Left lung (tissue), 10 donors: ENCODE measurements around the gene KLHL21. TPM values are rescaled to one million over a fixed set of nuclear protein-coding genes. Genes with fewer than 3 reads are reported as not detected.

ENCODE experiments used
- ATAC-seq: fragments of 200-7000 bp; cut with Tn5 transposase; one replicate; pipeline ENCODE4 v1.9.1; 2020; ENCODE audit warnings: moderate library complexity
- DNase-seq, 4 donors: peaks; one replicate each; pipeline ENCODE4 v3.0.0-alpha.2; 2013 to 2020
- H3K27ac ChIP-seq, 2 donors: fragments of 200-600 bp; sonication (generic) in 1 of 2; one replicate each; pipeline versions ENCODE4 v1.5.0 to v1.8.0; 2020 to 2021
- H3K27me3 ChIP-seq, 2 donors: fragments of 200-600 bp; sonication (generic) in 1 of 2; one replicate each; pipeline versions ENCODE4 v1.5.0 to v1.8.0; 2020 to 2021
- H3K36me3 ChIP-seq, 2 donors: fragments of 200-600 bp; sonication (generic) in 1 of 2; one replicate each; pipeline versions ENCODE4 v1.5.0 to v1.8.0; 2020 to 2021
- H3K4me1 ChIP-seq, 2 donors: fragments of 200-600 bp; one replicate each; pipeline ENCODE4 v1.8.0; 2021
- H3K4me3 ChIP-seq, 2 donors: fragments of 200-600 bp; sonication (generic) in 1 of 2; one replicate each; pipeline versions ENCODE4 v1.5.0 to v1.8.0; 2020 to 2021; ENCODE audit warnings: mild to moderate bottlenecking in 1 of 2
- H3K9me3 ChIP-seq, 2 donors: fragments of 200-600 bp; sonication (generic) in 1 of 2; one replicate each; pipeline versions ENCODE4 v1.5.0 to v1.8.0; 2020 to 2021
- intact Hi-C, 2 donors: fragments of 100-400 bp; cut with DNase I; formaldehyde crosslinking; loops; one replicate each; pipeline versions ENCODE4 v1.11.2 to v1.14.2; 2022
- polyA plus RNA-seq, 6 donors: library from polyadenylated mRNA; unstranded; fragments of 120-200 nt; gene quantifications; one replicate each; pipeline ENCODE4 v1.2.1, GENCODE V29; 2013; ENCODE audit not compliant: insufficient read length in 6 of 6
- total RNA-seq, 2 donors: library from RNA; stranded (reverse); fragmentation: NEBNext Ultra II Directional; extraction: Animal tissue kit (Norgen Biotek cat#: 25700); gene quantifications; one replicate each; pipeline ENCODE4 v1.2.1, GENCODE V29; 2021
- TF ChIP-seq, protein P1 (sequence below), 2 donors: fragments of 200-600 bp; sonication (generic) in 1 of 2; IDR thresholded peaks; one replicate each; pipeline versions ENCODE4 v1.5.0 to v1.8.0; 2021; ENCODE audit warnings: antibody characterized with exemption in 2 of 2
- donor health status: DM: no; HTN: yes; CAD: no.
- donor health status: DM: no; HTN: no; CAD: no.

KLHL21 gene
- total and polyA plus RNA-seq, 8 donors = 11.0 to 29.2 (median 13.7) TPM

GRCh38 chr1:6630027-6630426 is 27.4 kb upstream of the KLHL21 start:
- H3K9me3 ChIP-seq = no peaks in the 10 kb centered on the region
- no peak overlapping the region for H3K4me3 ChIP-seq
- ATAC-seq = no peak
- H3K36me3 ChIP-seq = peaks cover 3 to 75% of the 10 kb centered on the region in 2 donors
- DNase-seq = no peak
- peaks cover 7 to 19% of the 10 kb centered on the region in 2 donors for H3K4me1 ChIP-seq
- no peak overlapping the region for H3K27ac ChIP-seq
- H3K27me3 ChIP-seq = no peaks in the 10 kb centered on the region
- TF ChIP-seq, protein P1, sequence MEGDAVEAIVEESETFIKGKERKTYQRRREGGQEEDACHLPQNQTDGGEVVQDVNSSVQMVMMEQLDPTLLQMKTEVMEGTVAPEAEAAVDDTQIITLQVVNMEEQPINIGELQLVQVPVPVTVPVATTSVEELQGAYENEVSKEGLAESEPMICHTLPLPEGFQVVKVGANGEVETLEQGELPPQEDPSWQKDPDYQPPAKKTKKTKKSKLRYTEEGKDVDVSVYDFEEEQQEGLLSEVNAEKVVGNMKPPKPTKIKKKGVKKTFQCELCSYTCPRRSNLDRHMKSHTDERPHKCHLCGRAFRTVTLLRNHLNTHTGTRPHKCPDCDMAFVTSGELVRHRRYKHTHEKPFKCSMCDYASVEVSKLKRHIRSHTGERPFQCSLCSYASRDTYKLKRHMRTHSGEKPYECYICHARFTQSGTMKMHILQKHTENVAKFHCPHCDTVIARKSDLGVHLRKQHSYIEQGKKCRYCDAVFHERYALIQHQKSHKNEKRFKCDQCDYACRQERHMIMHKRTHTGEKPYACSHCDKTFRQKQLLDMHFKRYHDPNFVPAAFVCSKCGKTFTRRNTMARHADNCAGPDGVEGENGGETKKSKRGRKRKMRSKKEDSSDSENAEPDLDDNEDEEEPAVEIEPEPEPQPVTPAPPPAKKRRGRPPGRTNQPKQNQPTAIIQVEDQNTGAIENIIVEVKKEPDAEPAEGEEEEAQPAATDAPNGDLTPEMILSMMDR (IDR thresholded peaks at IDR 0.05) = no peak
- intact Hi-C loops = loop anchor here in 1 of 2 donors (10.0 kb wide), 1 partner anchor 145 kb away; no protein-coding TSS in a partner anchor

- Histone ChIP-seq H3K27ac (no peak overlapping the region), H3K36me3 (peaks cover 3 to 65% of the 10 kb centered on the region in 2 donors), H3K9me3 (no peaks in the 10 kb centered on the region), H3K4me3 (no peak overlapping the region), H3K27me3 (no peaks in the 10 kb centered on the region), H3K4me1 (peaks cover 7 to 27% of the 10 kb centered on the region in 2 donors)
- TF ChIP-seq, protein P1 (IDR thresholded peaks at IDR 0.05) = no peak
- DNase-seq (no peak), ATAC-seq (no peak)
- intact Hi-C loops = no loop called here
These were observed 26.4 kb upstream of the KLHL21 start for GRCh38 chr1:6628971-6629479.

GRCh38 chr1:6627841-6628545 is 25.3 kb upstream of the KLHL21 start:
- no peaks in the 10 kb centered on the region for H3K9me3 ChIP-seq
- peaks cover 0 to 60% of the 10 kb centered on the region in 2 donors for H3K36me3 ChIP-seq
- H3K4me1 ChIP-seq = peaks cover 7 to 27% of the 10 kb centered on the region in 2 donors
- H3K27me3 ChIP-seq = no peaks in the 10 kb centered on the region
- H3K4me3 ChIP-seq = no peak overlapping the region
- ATAC-seq = no peak
- DNase-seq = no peak
- TF ChIP-seq, protein P1 (IDR thresholded peaks at IDR 0.05) = no peak
- intact Hi-C loops = no loop called here
- H3K27ac ChIP-seq = no peak overlapping the region

DNA sequence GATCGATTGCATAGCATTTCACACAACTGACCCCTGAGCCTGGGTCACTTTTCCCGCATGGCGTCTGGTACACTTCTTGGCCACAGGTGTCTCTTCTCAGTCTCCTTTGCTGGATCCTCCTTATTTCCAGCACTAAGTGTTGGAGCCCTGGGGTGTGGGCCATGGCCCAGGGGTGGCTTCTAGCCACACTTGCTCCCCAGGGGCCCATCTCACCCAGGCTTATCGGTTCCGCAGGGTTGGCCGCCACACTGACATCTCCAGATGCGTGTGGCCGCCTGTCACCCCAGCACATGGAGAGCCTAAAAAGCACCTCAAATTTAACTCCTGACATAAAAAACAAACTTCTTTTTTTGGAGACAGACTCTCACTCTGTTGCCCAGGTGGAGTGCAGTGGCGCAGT is 24.4 kb upstream of the KLHL21 start:
- ATAC-seq (no peak), DNase-seq (peak in 1 of 4 donors; percentile 70)
- H3K27ac ChIP-seq = no peak overlapping the region
- TF ChIP-seq, protein P1 (IDR thresholded peaks at IDR 0.05) = no peak
- no peaks in the 10 kb centered on the region for H3K9me3 ChIP-seq
- H3K4me3 ChIP-seq = no peak overlapping the region
- no peaks in the 10 kb centered on the region for H3K27me3 ChIP-seq
- intact Hi-C loops = no loop called here
- H3K4me1 ChIP-seq = peaks cover 7 to 27% of the 10 kb centered on the region in 2 donors
- peaks cover 0 to 60% of the 10 kb centered on the region in 2 donors for H3K36me3 ChIP-seq

GRCh38 chr1:6625584-6626149 is 23.0 kb upstream of the KLHL21 start:
- Histone ChIP-seq H3K9me3 (no peaks in the 10 kb centered on the region), H3K27ac (peak overlapping the region; percentile 74 to 86), H3K4me1 (peaks cover 7 to 27% of the 10 kb centered on the region in 2 donors), H3K4me3 (peak overlapping the region; percentile 69 to 75), H3K27me3 (no peaks in the 10 kb centered on the region), H3K36me3 (peaks cover 0 to 60% of the 10 kb centered on the region in 2 donors)
- DNase-seq (peak in 2 of 4 donors; percentile 18 to 33), ATAC-seq (peak; percentile 8)
- TF ChIP-seq, protein P1 (IDR thresholded peaks at IDR 0.05) = no peak
- intact Hi-C loops = no loop called here
